GM23338 (cell line): ENCODE results near the gene WSCD1.

Experiments used
- CTCF ChIP-seq, 2 experiments: fragments of 200-600 bp in 1 of 2; sonication (generic) in 1 of 2; conservative IDR thresholded peaks; 2 replicates each; pipeline versions ENCODE4 v1.5.1 to v1.6.1; 2016 to 2017; ENCODE audit warnings: antibody characterized with exemption in 2 of 2, low read depth in 2 of 2, mild to moderate bottlenecking in 2 of 2, moderate library complexity in 1 of 2
- EZH2 ChIP-seq: fragments of 200-600 bp; sonication (generic); IDR thresholded peaks from one replicate; pipeline ENCODE4 v1.8.0; 2017; ENCODE audit warnings: antibody characterized with exemption, mild to moderate bottlenecking, low read depth; ENCODE audit not compliant: unreplicated experiment
- EZH2phosphoT487 ChIP-seq: fragments of 200-600 bp; sonication (generic); IDR thresholded peaks from one replicate; pipeline ENCODE4 v1.8.1; 2018; ENCODE audit warnings: antibody characterized with exemption; ENCODE audit not compliant: unreplicated experiment
- ZNF331 ChIP-seq: fragments of 250-450 bp; sonication (Bioruptor Pico); IDR thresholded peaks from 2 replicates; pipeline ENCODE4 v1.5.0; 2020; ENCODE audit warnings: low read depth, mild to moderate bottlenecking, moderate library complexity

GRCh38 chr17:6054372-6054771 lies 15.8 kb upstream of the WSCD1 start:
- TF ChIP-seq CTCF (conservative IDR thresholded peaks at IDR 0.05; ENCODE audit: low read depth in 2 of 2) (no peak), EZH2 (no peak), EZH2phosphoT487 (no peak), ZNF331 (CRISPR knock-in tag) (no peak)
